ENCODE data around the gene FBXL15. TPM values are rescaled to one million over a fixed set of nuclear protein-coding genes. Genes with fewer than 3 reads are reported as not detected.

FBXL15 gene
- total and polyA plus RNA-seq, 2 experiments from 2014 or later: 18.5 to 36.1 TPM

GRCh38 chr10:102414749-102415148, 5.9 kb upstream of the FBXL15 start:
- Histone ChIP-seq H3K79me2 (replicated peaks; ENCODE audit: insufficient read depth) (no peaks in the 10 kb centered on the region), H3F3A (replicated peaks; ENCODE audit: low read depth) (peaks cover 18% of the 10 kb centered on the region), H2AFZ (no peak overlapping the region), H3K4me2 (no peak overlapping the region), H3K27ac (ENCODE audit: low read depth) (no peak overlapping the region), H3K36me3 (ENCODE audit: insufficient read depth) (no peaks in the 10 kb centered on the region), H4K20me1 (replicated peaks; ENCODE audit: insufficient read depth) (no peaks in the 10 kb centered on the region), H3K27me3 (ENCODE audit: insufficient read depth) (peaks cover 27% of the 10 kb centered on the region), H3K4me3 (no peak overlapping the region), H3K9me2 (ENCODE audit: insufficient read depth) (no peaks in the 10 kb centered on the region), H3K4me1 (ENCODE audit: insufficient read depth) (peaks cover 18% of the 10 kb centered on the region)
- peaks cover 38% of the 10 kb centered on the region for H3K4me1 Mint-ChIP-seq
- ATAC-seq: no peak
- H3K9me3 Mint-ChIP-seq: no peaks in the 10 kb centered on the region; the same call in 2 of the 3 replicates
- H3K27ac Mint-ChIP-seq: no peak overlapping the region
- peaks cover 48% of the 10 kb centered on the region for H3K27me3 Mint-ChIP-seq (ENCODE audit: insufficient read depth, low read depth, poor library complexity)
- TF ChIP-seq ZNF462 (CRISPR knock-in tag; IDR thresholded peaks at IDR 0.05) (no peak), POLR2AphosphoS5 (IDR thresholded peaks at IDR 0.05; ENCODE audit: low read depth) (no peak), REST (IDR thresholded peaks at IDR 0.05; ENCODE audit: unreplicated experiment) (no peak), EZH2 (IDR thresholded peaks at IDR 0.05; ENCODE audit: low read depth, unreplicated experiment) (no peak), EZH2phosphoT487 (IDR thresholded peaks at IDR 0.05; ENCODE audit: unreplicated experiment) (no peak), STAT1 (IDR thresholded peaks at IDR 0.05; ENCODE audit: unreplicated experiment) (no peak), CREB1 (CRISPR knock-in tag; IDR thresholded peaks at IDR 0.05; ENCODE audit: low read depth) (no peak), NANOG (IDR thresholded peaks at IDR 0.05; ENCODE audit: borderline replicate concordance) (no peak), ETS1 (IDR thresholded peaks at IDR 0.05) (no peak), ZNF114 (CRISPR knock-in tag; IDR thresholded peaks at IDR 0.05) (no peak), ZNF331 (CRISPR knock-in tag; IDR thresholded peaks at IDR 0.05; ENCODE audit: low read depth) (no peak), JUNB (IDR thresholded peaks at IDR 0.05; ENCODE audit: unreplicated experiment) (no peak)
- TF ChIP-seq, protein P1, sequence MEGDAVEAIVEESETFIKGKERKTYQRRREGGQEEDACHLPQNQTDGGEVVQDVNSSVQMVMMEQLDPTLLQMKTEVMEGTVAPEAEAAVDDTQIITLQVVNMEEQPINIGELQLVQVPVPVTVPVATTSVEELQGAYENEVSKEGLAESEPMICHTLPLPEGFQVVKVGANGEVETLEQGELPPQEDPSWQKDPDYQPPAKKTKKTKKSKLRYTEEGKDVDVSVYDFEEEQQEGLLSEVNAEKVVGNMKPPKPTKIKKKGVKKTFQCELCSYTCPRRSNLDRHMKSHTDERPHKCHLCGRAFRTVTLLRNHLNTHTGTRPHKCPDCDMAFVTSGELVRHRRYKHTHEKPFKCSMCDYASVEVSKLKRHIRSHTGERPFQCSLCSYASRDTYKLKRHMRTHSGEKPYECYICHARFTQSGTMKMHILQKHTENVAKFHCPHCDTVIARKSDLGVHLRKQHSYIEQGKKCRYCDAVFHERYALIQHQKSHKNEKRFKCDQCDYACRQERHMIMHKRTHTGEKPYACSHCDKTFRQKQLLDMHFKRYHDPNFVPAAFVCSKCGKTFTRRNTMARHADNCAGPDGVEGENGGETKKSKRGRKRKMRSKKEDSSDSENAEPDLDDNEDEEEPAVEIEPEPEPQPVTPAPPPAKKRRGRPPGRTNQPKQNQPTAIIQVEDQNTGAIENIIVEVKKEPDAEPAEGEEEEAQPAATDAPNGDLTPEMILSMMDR (conservative IDR thresholded peaks at IDR 0.05; ENCODE audit: low read depth in 2 of 2): no peak
- no peak overlapping the region for H3K4me3 Mint-ChIP-seq
- no peaks in the 10 kb centered on the region; the same call in 2 of the 3 replicates for H3K36me3 Mint-ChIP-seq (ENCODE audit: low read depth)
- DNase-seq (ENCODE audit: low spot score): no peak
